Measurements from ENCODE around the gene MTCL3.

The MTCL3 gene

DNA sequence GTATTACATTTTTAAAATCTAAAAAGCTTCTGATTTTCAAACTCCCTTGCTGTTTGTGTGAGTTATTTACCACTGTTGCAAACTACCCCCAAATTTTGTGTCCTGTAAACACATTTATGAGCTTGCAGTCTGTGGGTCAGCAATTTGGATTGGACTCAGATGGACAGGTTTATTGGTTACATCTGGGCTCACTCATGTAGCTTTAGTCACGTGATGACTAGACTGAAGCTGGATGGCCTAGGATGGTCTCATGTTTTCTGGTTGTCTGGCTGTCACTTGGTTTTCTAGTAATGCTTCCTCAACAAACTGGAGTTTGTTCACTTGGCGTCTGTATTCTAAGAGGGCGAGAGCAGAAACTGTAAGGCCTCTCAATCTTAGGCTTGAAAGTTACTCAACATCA, 45.6 kb upstream of the MTCL3 start:
- no TSS peak for BruUV-seq (replicated peaks)
- H3K27me3 ChIP-seq (ENCODE audit: control insufficient read depth, insufficient read depth, low read length), result no peaks in the 10 kb centered on the region; the same call in 1 of the 2 replicates
- in situ Hi-C loops (cut with HindIII; ENCODE audit: low pct_unique_long_range_greater_than_20kb, low sequenced_read_pairs) (no loop called here), intact Hi-C loops (cut with micrococcal nuclease; ENCODE audit: unreplicated experiment) (no loop called here)
- POLR2A ChIA-PET, result no interaction called here
- no peak overlapping the region for H3K27ac ChIP-seq (ENCODE audit: low read length)
- CTCF ChIA-PET, result no interaction called here
- DNase-seq (ENCODE audit: low read depth, low spot score), result no peak
- H3K4me3 ChIP-seq (ENCODE audit: low read depth in 2 of 2, low read length in 2 of 2), result no peak overlapping the region
- no peak for TF ChIP-seq POLR2AphosphoS5 (IDR thresholded peaks at IDR 0.05; ENCODE audit: low read depth, low read length)
- TF ChIP-seq, protein P1, sequence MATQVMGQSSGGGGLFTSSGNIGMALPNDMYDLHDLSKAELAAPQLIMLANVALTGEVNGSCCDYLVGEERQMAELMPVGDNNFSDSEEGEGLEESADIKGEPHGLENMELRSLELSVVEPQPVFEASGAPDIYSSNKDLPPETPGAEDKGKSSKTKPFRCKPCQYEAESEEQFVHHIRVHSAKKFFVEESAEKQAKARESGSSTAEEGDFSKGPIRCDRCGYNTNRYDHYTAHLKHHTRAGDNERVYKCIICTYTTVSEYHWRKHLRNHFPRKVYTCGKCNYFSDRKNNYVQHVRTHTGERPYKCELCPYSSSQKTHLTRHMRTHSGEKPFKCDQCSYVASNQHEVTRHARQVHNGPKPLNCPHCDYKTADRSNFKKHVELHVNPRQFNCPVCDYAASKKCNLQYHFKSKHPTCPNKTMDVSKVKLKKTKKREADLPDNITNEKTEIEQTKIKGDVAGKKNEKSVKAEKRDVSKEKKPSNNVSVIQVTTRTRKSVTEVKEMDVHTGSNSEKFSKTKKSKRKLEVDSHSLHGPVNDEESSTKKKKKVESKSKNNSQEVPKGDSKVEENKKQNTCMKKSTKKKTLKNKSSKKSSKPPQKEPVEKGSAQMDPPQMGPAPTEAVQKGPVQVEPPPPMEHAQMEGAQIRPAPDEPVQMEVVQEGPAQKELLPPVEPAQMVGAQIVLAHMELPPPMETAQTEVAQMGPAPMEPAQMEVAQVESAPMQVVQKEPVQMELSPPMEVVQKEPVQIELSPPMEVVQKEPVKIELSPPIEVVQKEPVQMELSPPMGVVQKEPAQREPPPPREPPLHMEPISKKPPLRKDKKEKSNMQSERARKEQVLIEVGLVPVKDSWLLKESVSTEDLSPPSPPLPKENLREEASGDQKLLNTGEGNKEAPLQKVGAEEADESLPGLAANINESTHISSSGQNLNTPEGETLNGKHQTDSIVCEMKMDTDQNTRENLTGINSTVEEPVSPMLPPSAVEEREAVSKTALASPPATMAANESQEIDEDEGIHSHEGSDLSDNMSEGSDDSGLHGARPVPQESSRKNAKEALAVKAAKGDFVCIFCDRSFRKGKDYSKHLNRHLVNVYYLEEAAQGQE (IDR thresholded peaks at IDR 0.05; ENCODE audit: insufficient read depth in 1 of 2, low read depth in 2 of 2, low read length in 1 of 2), result no peak
- TF ChIP-seq, protein P2, sequence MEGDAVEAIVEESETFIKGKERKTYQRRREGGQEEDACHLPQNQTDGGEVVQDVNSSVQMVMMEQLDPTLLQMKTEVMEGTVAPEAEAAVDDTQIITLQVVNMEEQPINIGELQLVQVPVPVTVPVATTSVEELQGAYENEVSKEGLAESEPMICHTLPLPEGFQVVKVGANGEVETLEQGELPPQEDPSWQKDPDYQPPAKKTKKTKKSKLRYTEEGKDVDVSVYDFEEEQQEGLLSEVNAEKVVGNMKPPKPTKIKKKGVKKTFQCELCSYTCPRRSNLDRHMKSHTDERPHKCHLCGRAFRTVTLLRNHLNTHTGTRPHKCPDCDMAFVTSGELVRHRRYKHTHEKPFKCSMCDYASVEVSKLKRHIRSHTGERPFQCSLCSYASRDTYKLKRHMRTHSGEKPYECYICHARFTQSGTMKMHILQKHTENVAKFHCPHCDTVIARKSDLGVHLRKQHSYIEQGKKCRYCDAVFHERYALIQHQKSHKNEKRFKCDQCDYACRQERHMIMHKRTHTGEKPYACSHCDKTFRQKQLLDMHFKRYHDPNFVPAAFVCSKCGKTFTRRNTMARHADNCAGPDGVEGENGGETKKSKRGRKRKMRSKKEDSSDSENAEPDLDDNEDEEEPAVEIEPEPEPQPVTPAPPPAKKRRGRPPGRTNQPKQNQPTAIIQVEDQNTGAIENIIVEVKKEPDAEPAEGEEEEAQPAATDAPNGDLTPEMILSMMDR (IDR thresholded peaks at IDR 0.05), result no peak
- TF ChIP-seq SIN3A (IDR thresholded peaks at IDR 0.05; ENCODE audit: borderline replicate concordance, insufficient read depth, low read depth, low read length), result no peak
- no peak for TF ChIP-seq TCF7L2 (IDR thresholded peaks at IDR 0.05; ENCODE audit: low read depth, low read length)
- H3K4me1 ChIP-seq (ENCODE audit: control insufficient read depth, insufficient read depth, low read length), result no peaks in the 10 kb centered on the region
- no peak for ATAC-seq
- H3K36me3 ChIP-seq (ENCODE audit: control insufficient read depth, insufficient read depth, low read length), result no peaks in the 10 kb centered on the region
- H3K9me3 ChIP-seq (ENCODE audit: control insufficient read depth, insufficient read depth, low read depth, low read length), result no peaks in the 10 kb centered on the region

DNA sequence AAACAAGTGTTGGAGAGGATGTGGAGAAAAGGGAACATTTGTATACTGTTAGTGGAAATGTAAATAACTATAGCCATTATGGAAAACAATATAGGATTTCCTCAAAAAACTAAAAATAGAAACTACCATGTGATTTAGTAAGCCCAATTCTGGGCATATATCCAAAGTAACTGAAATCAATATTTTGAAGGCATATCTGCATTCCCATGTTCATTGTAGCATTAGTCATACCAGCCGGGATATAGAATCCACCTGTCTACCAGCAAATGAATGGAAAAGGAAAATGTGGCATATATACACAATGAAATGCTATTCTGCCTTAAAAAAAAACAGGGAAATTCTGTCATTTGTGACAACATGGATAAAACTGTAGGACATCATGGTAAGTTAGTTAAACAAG, 42.5 kb upstream of the MTCL3 start:
- Histone ChIP-seq H3K9me3 (ENCODE audit: control insufficient read depth, insufficient read depth, low read depth, low read length) (no peaks in the 10 kb centered on the region), H3K36me3 (ENCODE audit: control insufficient read depth, insufficient read depth, low read length) (no peaks in the 10 kb centered on the region), H3K4me3 (ENCODE audit: low read depth in 2 of 2, low read length in 2 of 2) (no peak overlapping the region), H3K4me1 (ENCODE audit: control insufficient read depth, insufficient read depth, low read length) (no peaks in the 10 kb centered on the region), H3K27ac (ENCODE audit: low read length) (no peak overlapping the region), H3K27me3 (ENCODE audit: control insufficient read depth, insufficient read depth, low read length) (no peaks in the 10 kb centered on the region; the same call in 1 of the 2 replicates)
- intact Hi-C loops (cut with micrococcal nuclease; ENCODE audit: unreplicated experiment), result no loop called here
- no peak for DNase-seq (ENCODE audit: low read depth, low spot score)
- no peak for ATAC-seq
- ChIA-PET CTCF (no interaction called here), POLR2A (no interaction called here)
- in situ Hi-C loops (cut with HindIII; ENCODE audit: low pct_unique_long_range_greater_than_20kb, low sequenced_read_pairs), result no loop called here
- TF ChIP-seq, protein P1 (IDR thresholded peaks at IDR 0.05; ENCODE audit: insufficient read depth in 1 of 2, low read depth in 2 of 2, low read length in 1 of 2), result no peak
- TF ChIP-seq POLR2AphosphoS5 (IDR thresholded peaks at IDR 0.05; ENCODE audit: low read depth, low read length), result no peak
- TF ChIP-seq, protein P2 (IDR thresholded peaks at IDR 0.05), result no peak
- TF ChIP-seq SIN3A (IDR thresholded peaks at IDR 0.05; ENCODE audit: borderline replicate concordance, insufficient read depth, low read depth, low read length), result no peak
- no peak for TF ChIP-seq TCF7L2 (IDR thresholded peaks at IDR 0.05; ENCODE audit: low read depth, low read length)
- BruUV-seq (replicated peaks), result no TSS peak
